K562 (cell line): Measurements from ENCODE around the gene SPATA31A3. TPM values are rescaled to one million over a fixed set of nuclear protein-coding genes. Genes with fewer than 3 reads are reported as not detected.
"Not testable (repeated sequence)": the region's sequence is repeated elsewhere in the genome, so short reads cannot be mapped to it uniquely, and the experiment has no call there.

Experiments
- ATAC-seq: fragments of 200-7000 bp; cut with Tn5 transposase; 3 replicates; pipeline ENCODE4 v1.9.1; 2020; ENCODE audit warnings: moderate library complexity
- BruUV-seq: library from RNA; stranded (reverse); fragments of 400-500 nt; replicated peaks from 2 replicates; lab custom pipeline; 2021; lab: Mats Ljungman, UMichigan
- CTCF ChIA-PET: fragments of 300-600 bp; formaldehyde crosslinking; extraction: SDS; loops from one replicate; lab custom pipeline; 2021; ENCODE audit warnings: low intra/inter-chr PET ratio; lab: Yijun Ruan, JAX
- POLR2A ChIA-PET: fragments of 300-600, 350-650 bp; sonication (Branson Sonifier 250); formaldehyde crosslinking; extraction: SDS; loops from one replicate; lab custom pipeline; 2021; ENCODE audit warnings: antibody characterized with exemption, inconsistent platforms; lab: Yijun Ruan, JAX
- DNase-seq, 4 experiments: peaks; one replicate each; pipeline versions ENCODE4 v3.0.0 to v3.0.0-alpha.2; 2011 to 2018; ENCODE audit warnings: low spot score in 3 of 4, mixed read lengths in 3 of 4; ENCODE audit errors: extremely low read depth in 1 of 4
- FAIRE-seq: peaks from 2 replicates; lab custom pipeline; 2011; peaks lifted over from hg19 to GRCh38; lab: Jason Lieb, UNC
- H2AFZ ChIP-seq: 2 replicates; pipeline ENCODE4 v1.6.0; 2011; ENCODE audit warnings: low read depth, low read length, control low read depth, inconsistent platforms
- H3K27ac ChIP-seq: fragments of 200-600 bp; 3 replicates; pipeline ENCODE4 v1.8.0; 2011; ENCODE audit warnings: low read depth, mild to moderate bottlenecking, control low read depth, inconsistent platforms, low read length, moderate library complexity, mixed read lengths; ENCODE audit errors: extremely low read depth
- H3K27me3 ChIP-seq, 2 experiments: fragments of 300-600 bp in 1 of 2; 2 replicates in 1 of 2; 3 replicates in 1 of 2; pipeline versions ENCODE4 v1.6.0 to v1.8.0; 2011; ENCODE audit warnings: inconsistent platforms in 2 of 2, low read length in 2 of 2, mild to moderate bottlenecking in 1 of 2, mixed read lengths in 1 of 2, moderate library complexity in 1 of 2; ENCODE audit not compliant: control insufficient read depth in 2 of 2, insufficient read depth in 2 of 2
- H3K36me3 ChIP-seq: fragments of 300-600 bp; 3 replicates; pipeline ENCODE4 v1.8.0; 2011; ENCODE audit warnings: mild to moderate bottlenecking, low read length, inconsistent platforms; ENCODE audit not compliant: control insufficient read depth, insufficient read depth
- H3K4me1 ChIP-seq, 2 experiments: fragments of 200-600 bp in 1 of 2; replicated peaks in 1 of 2; 2 replicates in 1 of 2; 3 replicates in 1 of 2; pipeline versions ENCODE4 v1.5.1 to v1.8.0; 2011; ENCODE audit warnings: inconsistent platforms in 2 of 2, low read length in 2 of 2, mild to moderate bottlenecking in 1 of 2, mixed read lengths in 1 of 2, moderate library complexity in 1 of 2; ENCODE audit not compliant: control insufficient read depth in 2 of 2, insufficient read depth in 2 of 2
- H3K4me2 ChIP-seq: 2 replicates; pipeline ENCODE4 v1.6.1; 2011; ENCODE audit warnings: low read length, control low read depth, inconsistent platforms, mixed read lengths; ENCODE audit not compliant: insufficient read depth
- H3K4me3 ChIP-seq: fragments of 200-600 bp; sonication (generic), shearing (Covaris generic); 2 replicates; pipeline ENCODE4 v1.5.1; 2016; ENCODE audit warnings: control low read depth, inconsistent platforms
- H3K79me2 ChIP-seq: fragments of 200-600 bp; 3 replicates; pipeline ENCODE4 v1.8.0; 2011; ENCODE audit warnings: low read length, inconsistent platforms; ENCODE audit not compliant: control insufficient read depth, insufficient read depth
- H3K9ac ChIP-seq, 2 experiments: 2 replicates each; pipeline versions ENCODE4 v1.6.0 to v1.6.1; 2011; ENCODE audit warnings: low read depth in 2 of 2, low read length in 2 of 2, control low read depth in 1 of 2, inconsistent platforms in 1 of 2, mild to moderate bottlenecking in 1 of 2, mixed read lengths in 1 of 2; ENCODE audit not compliant: insufficient read depth in 1 of 2
- H3K9me1 ChIP-seq: one replicate; pipeline ENCODE4 v1.6.0; 2011; ENCODE audit warnings: inconsistent platforms, mild to moderate bottlenecking, low read length, moderate library complexity; ENCODE audit not compliant: control insufficient read depth, insufficient read depth
- H3K9me3 ChIP-seq: replicated peaks from 2 replicates; pipeline ENCODE4 v1.5.1; 2011; ENCODE audit warnings: low read depth, low read length, inconsistent platforms; ENCODE audit not compliant: control insufficient read depth, insufficient read depth
- H4K20me1 ChIP-seq: replicated peaks from 2 replicates; pipeline ENCODE4 v1.6.1; 2011; ENCODE audit warnings: low read length, inconsistent platforms, mixed read lengths; ENCODE audit not compliant: control insufficient read depth, insufficient read depth
- WGBS: fragments of 100-300 bp; shearing (Covaris generic); methylation state at CpG from one replicate; pipeline ENCODE4 v1.1.6; 2016; ENCODE audit warnings: low coverage, mixed read lengths; ENCODE audit not compliant: insufficient coverage; ENCODE audit errors: missing lambda C conversion rate; 5-methylcytosine and 5-hydroxymethylcytosine counted together
- in situ Hi-C: fragments of 300-500 bp; cut with MboI; formaldehyde crosslinking; loops from 4 replicates; pipeline ENCODE4 v1.15.0; 2018; ENCODE audit warnings: inconsistent platforms, mixed read lengths
- intact Hi-C: fragments of 100-400 bp; cut with micrococcal nuclease; formaldehyde crosslinking; loops from 2 replicates; pipeline ENCODE4 v1.14.2; 2022
- polyA plus RNA-seq, 8 experiments: library from polyadenylated mRNA; depleted of rRNA in 4 of 8; stranded (reverse) in 5 of 8; unstranded in 3 of 8; fragments of >200 nt; fragmentation: Nextera tagmentation in 2 of 8; fragmentation: Illumina TruSeq in 1 of 8; extraction: Ambion mirVana in 2 of 8; extraction: Trizol in 1 of 8; gene quantifications; 2 replicates each; pipeline versions ENCODE4 v1.2.1 to v1.2.3, GENCODE V29; 2011 to 2014; ENCODE audit warnings: inconsistent platforms in 1 of 8, missing spikeins in 1 of 8
- total RNA-seq, 7 experiments: library from RNA; depleted of rRNA in 6 of 7; stranded (reverse); fragments of >200 nt in 6 of 7; fragmentation: Illumina TruSeq in 2 of 7; extraction: Trizol in 2 of 7; gene quantifications; 2 replicates each; pipeline versions ENCODE4 v1.2.1 to v1.2.3, GENCODE V29; 2011 to 2021; ENCODE audit warnings: low replicate concordance in 1 of 7

The SPATA31A3 gene
- total and polyA plus RNA-seq, 9 of the 15 experiments (the other 6 are each of a cell fraction or from before 2014, with no cell fraction given), result 0.04 TPM; not detected in 8

DNA sequence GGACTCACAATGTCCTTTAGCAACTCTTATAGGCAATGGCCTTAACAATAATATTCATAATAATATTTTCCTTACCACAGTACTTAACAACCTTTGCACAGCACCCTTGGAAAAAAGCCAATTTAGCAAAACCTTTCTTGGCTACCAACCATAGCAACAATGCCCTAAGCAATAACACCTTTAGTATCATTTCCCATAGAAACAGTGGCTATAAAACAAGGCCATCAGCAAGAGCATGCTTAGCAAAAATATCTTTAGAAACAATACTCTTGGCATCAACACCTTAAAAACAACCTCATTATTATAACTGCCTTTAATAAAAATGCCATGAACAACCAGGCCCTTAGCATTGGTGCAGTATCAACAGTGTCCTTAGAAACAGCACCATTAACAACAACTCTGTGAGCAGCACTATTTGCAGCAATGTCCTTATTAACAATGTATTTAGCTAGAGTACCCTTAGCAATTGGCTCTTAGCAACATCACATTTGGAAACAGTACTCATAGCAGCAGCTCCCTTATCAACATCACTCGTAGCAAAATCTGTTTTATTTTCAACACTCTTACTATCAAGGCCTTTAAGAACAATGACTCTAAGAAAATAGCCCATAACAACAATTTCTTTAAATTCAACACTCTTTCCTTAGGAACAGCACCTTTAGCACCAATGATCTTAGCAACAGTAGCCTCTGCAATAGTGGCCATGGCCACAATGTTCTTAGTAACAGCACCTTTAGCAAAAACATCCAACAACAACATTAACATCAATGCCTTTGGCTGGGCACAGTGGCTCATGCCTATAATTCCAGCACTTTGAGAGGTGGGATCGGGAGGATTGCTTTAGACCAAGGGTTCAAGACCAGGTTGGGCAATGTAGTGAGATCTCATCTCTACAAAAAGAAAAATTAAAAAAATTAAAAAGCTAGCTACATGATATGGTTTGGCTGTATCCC is 52.2 kb downstream of the SPATA31A3 start:
- H3K4me1 ChIP-seq, H3K9me1 ChIP-seq, H3K4me3 ChIP-seq, POLR2A ChIA-PET, intact Hi-C loops, ATAC-seq, H3K9me3 ChIP-seq, FAIRE-seq, in situ Hi-C loops, H3K27ac ChIP-seq, H3K9ac ChIP-seq, H3K27me3 ChIP-seq, H2AFZ ChIP-seq, H4K20me1 ChIP-seq, BruUV-seq, H3K4me2 ChIP-seq, CTCF ChIA-PET, DNase-seq, H3K79me2 ChIP-seq, H3K36me3 ChIP-seq: not testable (repeated sequence)
- WGBS, result no CpG with 5 or more reads among the region's 2 CpGs

- H3K9me3 ChIP-seq, H3K27ac ChIP-seq, POLR2A ChIA-PET, FAIRE-seq, BruUV-seq, DNase-seq, H3K27me3 ChIP-seq, H3K4me3 ChIP-seq, ATAC-seq, H3K4me2 ChIP-seq, in situ Hi-C loops, H4K20me1 ChIP-seq, H3K4me1 ChIP-seq, H3K9ac ChIP-seq, H3K79me2 ChIP-seq, intact Hi-C loops, H3K9me1 ChIP-seq, H2AFZ ChIP-seq, H3K36me3 ChIP-seq, CTCF ChIA-PET: not testable (repeated sequence)
- WGBS, result 0% methylated on average over 4 of the region's 5 CpGs
Observed at GRCh38 chr9:66938322-66938721, 54.0 kb downstream of the SPATA31A3 start.

- H4K20me1 ChIP-seq, H3K27ac ChIP-seq, FAIRE-seq, intact Hi-C loops, H3K9me3 ChIP-seq, H3K79me2 ChIP-seq, H3K4me3 ChIP-seq, H3K27me3 ChIP-seq, H3K9me1 ChIP-seq, CTCF ChIA-PET, H3K36me3 ChIP-seq, ATAC-seq, H3K9ac ChIP-seq, H3K4me2 ChIP-seq, in situ Hi-C loops, DNase-seq, POLR2A ChIA-PET, BruUV-seq, H2AFZ ChIP-seq, H3K4me1 ChIP-seq: not testable (repeated sequence)
- no CpG with 5 or more reads among the region's 3 CpGs for WGBS
Observed at GRCh38 chr9:66937662-66938061, 54.7 kb downstream of the SPATA31A3 start.
